HG03045 (cell line): ENCODE data around the gene C2orf92.
"Not testable (repeated sequence)": the region's sequence is repeated elsewhere in the genome, so short reads cannot be mapped to it uniquely, and the experiment has no call there.

Experiments
- ATAC-seq: cut with Tn5 transposase; IDR thresholded peaks from one replicate; pipeline ENCODE4 v1.9.1; 2021; ENCODE audit warnings: mild to moderate bottlenecking, moderate library complexity; ENCODE audit not compliant: unreplicated experiment

Gene C2orf92

GRCh38 chr2:97659256-97660043, 10.1 kb upstream of the C2orf92 start:
- ATAC-seq, result no peak

DNA sequence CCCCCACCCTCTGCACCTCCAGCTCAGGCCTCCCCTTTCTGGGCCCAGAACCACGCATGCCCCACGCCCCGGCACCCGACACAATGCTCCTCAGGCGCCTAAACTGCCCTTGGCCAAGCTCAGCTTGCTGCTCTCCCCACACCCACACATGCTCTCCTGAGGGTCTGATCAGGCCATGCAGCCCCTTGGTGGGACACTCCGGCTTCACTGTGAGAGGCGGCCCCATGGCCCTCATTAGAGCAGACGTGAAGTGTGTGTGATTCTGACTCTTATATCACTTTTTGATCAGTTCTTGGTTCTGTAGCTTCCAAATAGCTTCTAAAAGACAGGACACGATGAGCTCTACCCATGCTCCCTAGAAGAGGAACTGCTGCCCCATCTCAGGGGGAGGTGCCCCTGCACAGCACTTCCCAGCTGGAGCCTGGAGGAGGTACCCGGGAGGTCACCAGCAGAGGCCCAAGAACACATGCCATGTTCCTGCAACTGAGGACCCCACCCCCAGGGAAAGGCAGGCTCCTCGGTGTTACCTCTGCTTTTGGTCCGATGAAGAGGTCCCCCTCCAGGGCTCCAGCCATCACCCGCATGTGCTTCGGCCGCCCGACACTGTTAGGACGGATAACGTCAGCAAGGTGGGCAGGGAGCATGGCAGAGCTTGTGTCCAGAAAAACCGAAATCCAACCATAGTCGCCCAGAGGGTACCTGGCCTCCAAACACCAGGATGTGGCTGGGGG, 9.3 kb upstream of the C2orf92 start:
- no peak for ATAC-seq

- ATAC-seq, result no peak
Observed at GRCh38 chr2:97660775-97661389, 8.6 kb upstream of the C2orf92 start.

GRCh38 chr2:97661927-97662326, 7.6 kb upstream of the C2orf92 start:
- no peak for ATAC-seq

DNA sequence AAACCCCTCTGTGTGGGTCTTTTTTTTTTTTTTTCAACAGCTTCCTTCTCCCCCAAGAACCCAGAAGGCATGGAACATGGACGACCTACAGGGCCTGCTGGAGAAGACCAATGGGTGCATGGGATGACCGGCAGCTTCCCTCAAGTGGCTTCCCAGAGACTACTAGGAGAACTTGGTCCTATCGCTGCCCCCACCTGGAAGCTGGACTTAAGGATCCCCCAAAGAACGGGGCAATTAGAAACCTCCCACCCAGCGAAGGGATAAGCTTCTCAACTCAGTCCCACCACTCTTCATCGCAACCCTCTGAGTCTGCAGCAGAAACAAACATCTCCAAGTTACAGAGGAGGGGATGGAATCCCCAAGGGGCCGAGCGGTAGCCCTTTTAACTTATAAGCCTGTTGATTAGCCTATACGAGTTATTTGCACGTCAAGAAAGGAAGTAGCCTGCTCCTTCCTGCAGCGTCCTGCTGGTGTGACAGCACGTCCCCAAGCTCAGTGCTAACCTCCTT, 7.1 kb upstream of the C2orf92 start:
- no peak for ATAC-seq

DNA sequence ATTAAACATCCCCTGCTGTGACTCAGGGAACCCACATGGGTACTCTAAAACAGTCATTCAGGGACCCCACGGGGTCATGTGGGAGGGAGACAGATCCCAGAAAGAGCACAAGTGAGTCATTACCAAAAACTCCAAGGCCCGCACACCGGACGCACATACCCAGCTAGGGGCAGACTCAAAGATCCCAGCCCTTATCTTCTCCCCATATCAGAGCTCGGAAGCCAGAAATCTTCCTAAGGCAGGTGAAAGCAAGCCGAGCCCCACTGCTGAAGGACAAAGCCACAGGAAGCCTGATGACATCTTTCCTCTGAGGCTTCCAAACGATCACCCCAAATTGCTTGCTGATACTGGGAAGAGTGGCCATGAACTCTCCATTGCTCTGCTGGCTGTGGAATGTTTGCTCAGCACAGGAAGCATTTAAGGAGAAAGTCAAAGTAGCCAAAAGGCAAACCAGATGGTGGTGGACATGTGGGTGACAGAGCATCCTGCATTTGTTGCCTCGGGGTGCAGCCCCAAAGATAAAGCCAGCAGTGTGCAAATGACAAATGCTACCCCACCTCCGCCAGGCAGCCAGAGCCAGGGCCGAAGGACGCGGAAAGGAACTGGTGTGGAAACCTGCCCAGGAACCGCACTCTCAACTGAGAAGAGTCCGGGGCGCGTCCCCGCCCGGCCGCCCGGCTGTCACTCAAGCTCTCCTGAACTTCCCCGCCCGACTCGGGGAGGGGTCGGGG, 6.5 kb upstream of the C2orf92 start:
- peak; percentile 54 for ATAC-seq

DNA sequence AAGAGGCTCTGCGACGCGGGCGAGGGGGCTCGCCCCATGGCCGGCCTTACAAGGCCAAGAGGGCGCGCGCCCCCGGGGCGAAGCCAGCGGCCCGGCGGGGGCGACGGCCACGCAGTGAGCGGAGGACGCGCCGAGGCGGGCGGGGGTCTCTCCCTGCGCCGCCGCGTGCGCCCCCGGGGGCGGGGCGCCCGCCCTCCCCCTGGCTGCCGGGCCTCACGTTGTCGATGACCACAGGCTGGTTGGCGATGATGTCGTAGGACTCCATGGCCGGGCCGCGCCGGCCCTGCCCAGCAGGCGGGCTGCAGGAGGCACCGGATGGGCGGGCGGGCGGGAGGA, 5.9 kb upstream of the C2orf92 start:
- no peak for ATAC-seq

GRCh38 chr2:97663962-97664635, 5.4 kb upstream of the C2orf92 start, which contains the start of gene ACTR1B:
Gene ACTR1B, minus strand, starts transcription at chr2:97664044. Its CDS starts 154 bp downstream, at chr2:97663890.
- ATAC-seq, result peak; percentile 87

DNA sequence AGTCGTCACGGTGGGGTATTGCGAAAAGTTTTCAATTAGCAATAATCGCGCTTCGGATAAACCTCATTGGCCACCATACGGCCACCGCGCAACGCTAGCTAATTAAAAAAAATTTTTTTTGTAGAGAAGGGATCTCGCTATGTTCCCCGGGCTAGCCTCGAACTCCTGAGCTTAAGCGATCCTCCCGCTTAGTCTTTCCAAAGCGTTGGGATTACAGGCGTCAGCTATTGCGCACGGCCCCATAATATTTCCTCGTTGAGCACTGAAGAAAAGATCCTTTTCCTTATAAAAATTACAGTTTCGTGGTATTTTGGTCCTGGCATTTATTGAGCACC, 4.9 kb upstream of the C2orf92 start:
- no peak for ATAC-seq

GRCh38 chr2:97670471-97670870, 958 bp downstream of the C2orf92 start:
- no peak for ATAC-seq

GRCh38 chr2:97671526-97671925, 2.0 kb downstream of the C2orf92 start:
- no peak for ATAC-seq

- not testable (repeated sequence) for ATAC-seq
Observed at GRCh38 chr2:97672606-97673140, 3.2 kb downstream of the C2orf92 start.

GRCh38 chr2:97673182-97673914, 3.8 kb downstream of the C2orf92 start:
- ATAC-seq, result no peak

GRCh38 chr2:97673915-97674283, 4.4 kb downstream of the C2orf92 start:
- no peak for ATAC-seq

DNA sequence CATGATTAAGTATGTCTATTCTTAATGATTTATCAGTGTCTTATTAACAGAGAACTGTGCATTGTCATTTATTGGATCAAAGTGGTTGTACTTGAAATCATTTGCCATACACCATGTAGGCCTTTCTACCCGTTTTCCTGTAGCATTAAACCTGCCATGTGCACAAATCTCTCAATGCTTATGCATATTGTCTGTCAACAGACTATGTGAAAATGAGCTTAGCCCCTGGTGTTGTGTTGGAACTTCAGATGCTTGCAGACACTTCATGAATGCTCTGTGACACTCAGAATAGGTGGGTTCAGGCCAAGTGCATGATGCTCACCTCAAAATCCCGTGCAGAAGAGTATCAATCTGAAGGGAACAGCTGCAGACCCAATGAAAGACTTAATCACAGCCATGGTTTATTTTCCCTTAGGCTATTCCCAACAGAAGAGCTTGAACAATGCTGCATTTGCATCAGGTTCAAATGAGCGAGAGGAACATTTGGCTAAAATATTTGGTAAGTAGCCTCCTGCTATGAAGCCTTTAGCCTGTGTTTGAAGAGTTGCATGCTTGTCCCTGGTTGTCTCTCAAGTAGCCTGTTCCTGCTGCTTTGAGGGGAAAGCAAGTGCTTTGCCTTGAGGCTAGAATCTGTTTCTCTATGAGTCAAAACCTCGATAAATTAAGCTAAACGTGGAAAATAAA, 6.1 kb downstream of the C2orf92 start:
- ATAC-seq, result no peak

GRCh38 chr2:97676620-97677019, 7.1 kb downstream of the C2orf92 start:
- no peak for ATAC-seq

GRCh38 chr2:97677480-97677879, 8.0 kb downstream of the C2orf92 start:
- ATAC-seq, result no peak

GRCh38 chr2:97678298-97678697, 8.8 kb downstream of the C2orf92 start:
- no peak for ATAC-seq

GRCh38 chr2:97687235-97687634, 17.7 kb downstream of the C2orf92 start:
- ATAC-seq, result not testable (repeated sequence)
